Neuronal stem cell (in vitro differentiated cells): Measurements from ENCODE around the gene ANKRD35.
A peak's percentile ranks its signal among the peaks of the same experiment; 100 is the strongest.

Source experiments
- DNase-seq: peaks from one replicate; pipeline ENCODE4 v3.0.0-alpha.2; 2013; ENCODE audit warnings: low spot score
- H2AFZ ChIP-seq: one replicate; pipeline ENCODE4 v1.6.1; 2013; ENCODE audit warnings: mild to moderate bottlenecking, low read length, inconsistent platforms
- H2AK5ac ChIP-seq: 2 replicates; pipeline ENCODE4 v1.6.1; 2013; ENCODE audit warnings: low read depth, mild to moderate bottlenecking, inconsistent platforms, low read length, moderate library complexity, mixed read lengths
- H2BK120ac ChIP-seq: 2 replicates; pipeline ENCODE4 v1.6.1; 2013; ENCODE audit warnings: low read depth, mild to moderate bottlenecking, inconsistent platforms, low read length, moderate library complexity, mixed read lengths
- H2BK12ac ChIP-seq: one replicate; pipeline ENCODE4 v1.6.1; 2013; ENCODE audit warnings: low read length, inconsistent platforms
- H2BK15ac ChIP-seq: 2 replicates; pipeline ENCODE4 v1.6.1; 2013; ENCODE audit warnings: mild to moderate bottlenecking, low read length, inconsistent platforms, mixed read lengths
- H2BK5ac ChIP-seq: one replicate; pipeline ENCODE4 v1.6.1; 2013; ENCODE audit warnings: inconsistent platforms, mild to moderate bottlenecking, low read length, moderate library complexity
- H3K14ac ChIP-seq: one replicate; pipeline ENCODE4 v1.6.1; 2013; ENCODE audit warnings: low read length, inconsistent platforms
- H3K18ac ChIP-seq: 2 replicates; pipeline ENCODE4 v1.6.1; 2013; ENCODE audit warnings: low read length, inconsistent platforms
- H3K23ac ChIP-seq: 2 replicates; pipeline ENCODE4 v1.6.1; 2013; ENCODE audit warnings: low read depth, mild to moderate bottlenecking, mixed read lengths, low read length, inconsistent platforms; ENCODE audit not compliant: poor library complexity
- H3K27ac ChIP-seq: replicated peaks from 3 replicates; pipeline ENCODE4 v1.5.1; 2013; ENCODE audit warnings: low read length, inconsistent platforms
- H3K27me3 ChIP-seq, 3 experiments: 2 replicates each; pipeline ENCODE4 v1.6.1; 2013; ENCODE audit warnings: low read length in 3 of 3, mild to moderate bottlenecking in 2 of 3, inconsistent platforms in 1 of 3, low read depth in 1 of 3, mixed read lengths in 1 of 3, moderate library complexity in 1 of 3; ENCODE audit not compliant: control insufficient read depth in 3 of 3, insufficient read depth in 3 of 3
- H3K36me3 ChIP-seq, 2 donors: replicated peaks in 1 of 2; 2 replicates each; pipeline ENCODE4 v1.6.1; 2013; ENCODE audit warnings: low read length in 2 of 2; ENCODE audit not compliant: control insufficient read depth in 2 of 2, insufficient read depth in 2 of 2
- H3K4ac ChIP-seq: 2 replicates; pipeline ENCODE4 v1.6.1; 2013; ENCODE audit warnings: inconsistent platforms, mild to moderate bottlenecking, low read length, moderate library complexity
- H3K4me1 ChIP-seq, 2 donors: 1 replicate in 1 of 2; 2 replicates in 1 of 2; pipeline ENCODE4 v1.6.1; 2013; ENCODE audit warnings: low read length in 2 of 2, low read depth in 1 of 2; ENCODE audit not compliant: control insufficient read depth in 2 of 2, insufficient read depth in 1 of 2
- H3K4me2 ChIP-seq: one replicate; pipeline ENCODE4 v1.6.1; 2013; ENCODE audit warnings: mild to moderate bottlenecking, low read length, inconsistent platforms; ENCODE audit not compliant: insufficient read depth, poor library complexity, severe bottlenecking
- H3K4me3 ChIP-seq, 2 donors: 2 replicates each; pipeline ENCODE4 v1.5.1; 2013; ENCODE audit warnings: low read length in 2 of 2, mild to moderate bottlenecking in 2 of 2, inconsistent platforms in 1 of 2, moderate library complexity in 1 of 2
- H3K79me1 ChIP-seq: one replicate; pipeline ENCODE4 v1.6.1; 2013; ENCODE audit warnings: low read depth, mild to moderate bottlenecking, inconsistent platforms, low read length, moderate library complexity
- H3K9ac ChIP-seq: one replicate; pipeline ENCODE4 v1.6.1; 2013; ENCODE audit warnings: mild to moderate bottlenecking, low read depth, low read length, inconsistent platforms; ENCODE audit not compliant: poor library complexity
- H3K9me3 ChIP-seq, 2 donors: replicated peaks in 1 of 2; 2 replicates each; pipeline versions ENCODE3 to v1.6.1; 2013; ENCODE audit warnings: low read length in 2 of 2, mild to moderate bottlenecking in 2 of 2, inconsistent platforms in 1 of 2, low read depth in 1 of 2, mixed read lengths in 1 of 2, moderate library complexity in 1 of 2; ENCODE audit not compliant: control insufficient read depth in 2 of 2, insufficient read depth in 1 of 2
- H4K8ac ChIP-seq: one replicate; pipeline ENCODE4 v1.6.1; 2013; ENCODE audit warnings: low read depth, mild to moderate bottlenecking, inconsistent platforms, low read length, moderate library complexity
- H4K91ac ChIP-seq: one replicate; pipeline ENCODE4 v1.6.1; 2013; ENCODE audit warnings: low read length, low read depth, mild to moderate bottlenecking, inconsistent platforms; ENCODE audit not compliant: poor library complexity
- WGBS, 2 donors: extraction: QIAGEN DNeasy Blood & Tissue Kit; methylation state at CpG; one replicate each; pipeline ENCODE4 v1.1.7; 2013; ENCODE audit warnings: missing lambda C conversion rate in 2 of 2, mixed read lengths in 1 of 2; ENCODE audit not compliant: insufficient read length in 2 of 2, insufficient replicate concordance in 1 of 2; ENCODE audit errors: extremely low coverage in 2 of 2; 5-methylcytosine and 5-hydroxymethylcytosine counted together

ANKRD35 gene

GRCh38 chr1:145874646-145875045 is 11.0 kb downstream of the ANKRD35 start:
- Histone ChIP-seq H3K79me1 (peaks cover 2% of the 10 kb centered on the region), H2BK15ac (no peak overlapping the region), H3K36me3 (no peaks in the 10 kb centered on the region), H2BK120ac (no peak overlapping the region), H3K9me3 (no peaks in the 10 kb centered on the region), H4K8ac (no peak overlapping the region), H3K4ac (no peak overlapping the region), H3K9ac (no peak overlapping the region), H3K27me3 (peaks cover 0 to 78% (median 0%) of the 10 kb centered on the region in 3 experiments), H3K18ac (no peak overlapping the region), H3K4me3 (no peak overlapping the region), H3K14ac (peak overlapping the region; percentile 82), H3K4me1 (peaks cover 6 to 11% of the 10 kb centered on the region in 2 donors), H3K23ac (peak overlapping the region; percentile 26), H2BK5ac (no peak overlapping the region), H4K91ac (no peak overlapping the region), H3K27ac (no peak overlapping the region), H2BK12ac (no peak overlapping the region), H3K4me2 (no peak overlapping the region), H2AFZ (no peak overlapping the region), H2AK5ac (no peak overlapping the region)
- DNase-seq: no peak
- no CpG with 5 or more reads among the region's 12 CpGs for WGBS, 2 donors

GRCh38 chr1:145871994-145872924 is 13.4 kb downstream of the ANKRD35 start:
- no peaks in the 10 kb centered on the region for H3K36me3 ChIP-seq
- no peaks in the 10 kb centered on the region for H3K9me3 ChIP-seq
- no peak overlapping the region for H3K27ac ChIP-seq
- H3K23ac ChIP-seq: peak overlapping the region; percentile 86
- H4K91ac ChIP-seq: peak overlapping the region; percentile 97
- H3K14ac ChIP-seq: peak overlapping the region; percentile 84
- H3K4me2 ChIP-seq: peak overlapping the region; percentile 52
- peak overlapping the region; percentile 100 for H2BK15ac ChIP-seq
- H3K4me1 ChIP-seq: peaks cover 3 to 8% of the 10 kb centered on the region in 2 donors
- H2BK5ac ChIP-seq: peak overlapping the region; percentile 83
- H2AFZ ChIP-seq: peak overlapping the region; percentile 99
- WGBS, 2 donors: no CpG with 5 or more reads among the region's 47 CpGs
- peaks cover 2% of the 10 kb centered on the region for H3K79me1 ChIP-seq
- peaks cover 0 to 67% (median 0%) of the 10 kb centered on the region in 3 experiments for H3K27me3 ChIP-seq
- peak overlapping the region; percentile 97 for H3K4ac ChIP-seq
- peak overlapping the region; percentile 56 for H2AK5ac ChIP-seq
- DNase-seq: no peak
- H2BK12ac ChIP-seq: peak overlapping the region; percentile 87
- H4K8ac ChIP-seq: peak overlapping the region; percentile 97
- peak overlapping the region; percentile 97 for H3K9ac ChIP-seq
- H2BK120ac ChIP-seq: peak overlapping the region; percentile 63
- peak overlapping the region; percentile 97 for H3K18ac ChIP-seq
- H3K4me3 ChIP-seq: peak overlapping the region; percentile 47 to 67

- Histone ChIP-seq H2AK5ac (no peak overlapping the region), H3K14ac (no peak overlapping the region), H2BK15ac (no peak overlapping the region), H3K27ac (no peak overlapping the region), H3K9me3 (no peaks in the 10 kb centered on the region), H3K79me1 (peaks cover 2% of the 10 kb centered on the region), H3K9ac (no peak overlapping the region), H3K27me3 (peaks cover 0 to 44% (median 0%) of the 10 kb centered on the region in 3 experiments), H2AFZ (no peak overlapping the region), H3K4ac (no peak overlapping the region), H3K4me1 (peaks cover 3 to 8% of the 10 kb centered on the region in 2 donors), H4K91ac (no peak overlapping the region), H3K4me2 (no peak overlapping the region), H3K18ac (no peak overlapping the region), H2BK12ac (no peak overlapping the region), H4K8ac (no peak overlapping the region), H2BK5ac (no peak overlapping the region), H3K23ac (no peak overlapping the region), H2BK120ac (no peak overlapping the region), H3K36me3 (no peaks in the 10 kb centered on the region), H3K4me3 (no peak overlapping the region)
- no peak for DNase-seq
- WGBS, 2 donors: no CpG with 5 or more reads among the region's 4 CpGs
Measured at GRCh38 chr1:145868232-145868631, 17.4 kb downstream of the ANKRD35 start.

- H3K9me3 ChIP-seq: no peaks in the 10 kb centered on the region
- no peak overlapping the region for H3K4me3 ChIP-seq
- peaks cover 0 to 20% (median 0%) of the 10 kb centered on the region in 3 experiments for H3K27me3 ChIP-seq
- no peak overlapping the region for H2BK15ac ChIP-seq
- H3K9ac ChIP-seq: no peak overlapping the region
- peak overlapping the region; percentile 75 for H4K8ac ChIP-seq
- no peak overlapping the region for H2BK12ac ChIP-seq
- H3K4ac ChIP-seq: no peak overlapping the region
- WGBS, 2 donors: no CpG with 5 or more reads among the region's 5 CpGs
- H3K4me2 ChIP-seq: no peak overlapping the region
- peak overlapping the region; percentile 37 for H3K18ac ChIP-seq
- no peak overlapping the region for H3K27ac ChIP-seq
- no peak for DNase-seq
- no peak overlapping the region for H2BK120ac ChIP-seq
- H2BK5ac ChIP-seq: no peak overlapping the region
- H2AFZ ChIP-seq: no peak overlapping the region
- H2AK5ac ChIP-seq: no peak overlapping the region
- H4K91ac ChIP-seq: no peak overlapping the region
- no peaks in the 10 kb centered on the region for H3K36me3 ChIP-seq
- H3K79me1 ChIP-seq: no peaks in the 10 kb centered on the region
- peaks cover 0 to 4% of the 10 kb centered on the region in 2 donors for H3K4me1 ChIP-seq
- H3K14ac ChIP-seq: no peak overlapping the region
- H3K23ac ChIP-seq: no peak overlapping the region
Measured at GRCh38 chr1:145863282-145864018, 22.2 kb downstream of the ANKRD35 start.
